GM18520 (cell line): ENCODE measurements around the gene STEAP4.

Source experiments
- ATAC-seq: cut with Tn5 transposase; IDR thresholded peaks from one replicate; pipeline ENCODE4 v1.9.1; 2021; ENCODE audit not compliant: unreplicated experiment

STEAP4 gene

DNA sequence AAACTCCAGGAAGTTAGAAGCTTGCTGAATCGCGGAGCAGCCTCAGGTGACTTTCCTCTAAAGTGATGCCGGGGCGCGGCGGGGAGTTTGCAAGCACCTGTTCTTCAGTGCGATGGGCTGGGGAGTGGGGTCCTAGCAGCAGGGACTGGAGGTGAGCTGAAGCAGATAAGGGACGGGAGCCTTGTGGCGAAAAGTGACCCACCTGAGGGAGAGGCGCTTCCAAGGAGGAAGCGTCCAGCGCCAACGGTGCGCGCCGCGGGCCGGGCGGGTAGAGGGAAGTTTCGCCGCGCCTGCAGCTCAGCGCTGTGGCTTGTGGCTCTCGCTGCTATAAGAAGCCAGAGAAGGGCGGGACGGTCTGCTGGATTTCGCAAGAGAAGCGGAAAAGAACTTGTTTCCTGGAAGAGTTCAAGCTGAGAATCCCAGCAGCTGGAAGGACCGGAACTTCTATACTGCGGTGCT, at the start of gene STEAP4:
Gene STEAP4 (minus strand): TSS at position 305 of the 459 bp plus-strand sequence. CDS start 22,625 bp downstream, outside the sequence.
- no peak for ATAC-seq

DNA sequence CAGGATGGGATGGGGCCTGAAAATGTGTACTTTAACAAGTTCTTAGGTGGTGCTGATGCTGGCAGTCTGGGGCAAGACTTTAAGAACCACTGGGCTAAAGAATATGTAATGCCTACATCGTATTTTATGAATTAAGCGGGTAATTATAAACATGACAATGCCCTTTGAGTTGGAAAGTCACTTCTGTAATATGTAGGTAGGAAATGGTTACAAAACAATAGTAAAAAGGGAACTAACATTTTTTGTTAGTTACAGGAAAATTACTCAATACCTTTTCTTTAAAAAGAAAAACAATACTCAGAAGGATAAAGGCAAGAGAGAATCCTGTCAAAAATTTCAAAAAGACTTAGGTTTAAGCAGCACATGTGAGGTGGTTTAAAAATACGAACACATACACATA, 48.3 kb upstream of the STEAP4 start:
- no peak for ATAC-seq

DNA sequence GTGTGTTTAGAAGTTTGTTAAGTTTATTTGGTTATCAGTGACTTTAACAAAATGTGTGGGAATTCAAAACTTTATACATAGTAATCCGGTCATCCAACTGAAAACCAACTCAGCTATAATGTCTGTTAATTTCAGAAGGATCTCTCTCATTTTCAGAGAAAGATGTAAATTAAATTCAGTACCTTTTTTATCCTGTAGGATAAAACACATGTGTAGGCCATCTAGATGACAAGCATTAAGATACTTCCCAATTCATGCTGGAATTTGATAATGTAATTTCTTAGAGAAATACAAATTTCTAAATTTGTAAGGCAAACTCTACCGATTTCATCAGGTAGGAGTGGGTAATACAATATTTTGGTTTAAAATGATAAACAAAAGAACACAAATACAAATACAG, 43.4 kb upstream of the STEAP4 start:
- ATAC-seq = no peak

DNA sequence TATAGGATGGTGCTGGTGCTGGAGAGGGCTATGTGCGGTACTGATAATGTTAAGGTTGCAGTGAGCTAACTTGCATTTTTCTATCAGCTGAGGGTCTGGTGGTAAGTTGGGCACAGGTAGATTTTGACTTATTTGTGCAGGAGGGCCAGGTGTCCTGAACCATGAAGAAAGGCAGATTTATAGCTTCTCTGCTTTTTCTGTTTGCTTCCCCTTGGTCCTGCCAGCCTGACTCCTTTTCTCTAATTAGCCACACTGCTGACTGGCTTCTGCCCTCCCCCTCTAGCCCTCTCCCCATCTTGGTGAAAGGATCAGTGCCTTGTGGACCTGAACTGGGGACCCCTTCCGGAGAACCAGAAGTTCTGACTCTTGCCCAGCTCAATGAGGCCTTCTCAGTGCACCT, 40.8 kb upstream of the STEAP4 start:
- ATAC-seq = no peak

DNA sequence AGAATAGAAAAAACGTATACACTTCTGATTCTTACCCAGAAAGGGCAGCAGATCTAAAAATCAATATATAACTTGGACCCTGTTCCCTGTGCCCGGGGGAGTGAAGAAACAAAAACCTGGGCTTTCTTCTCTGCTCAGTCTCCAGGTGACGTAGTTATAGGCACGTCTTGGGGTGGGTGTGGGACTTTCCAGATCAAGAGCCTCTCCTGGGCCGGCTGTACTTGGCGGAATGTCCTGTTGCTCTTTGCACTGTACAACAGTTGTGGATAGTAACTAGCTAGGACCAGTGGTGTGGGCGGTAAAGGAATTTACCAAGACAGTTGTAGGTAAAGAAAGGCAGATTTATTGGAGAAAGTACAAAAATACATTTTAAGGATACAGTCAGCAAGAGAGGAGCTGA, 40.4 kb upstream of the STEAP4 start:
- ATAC-seq = no peak

DNA sequence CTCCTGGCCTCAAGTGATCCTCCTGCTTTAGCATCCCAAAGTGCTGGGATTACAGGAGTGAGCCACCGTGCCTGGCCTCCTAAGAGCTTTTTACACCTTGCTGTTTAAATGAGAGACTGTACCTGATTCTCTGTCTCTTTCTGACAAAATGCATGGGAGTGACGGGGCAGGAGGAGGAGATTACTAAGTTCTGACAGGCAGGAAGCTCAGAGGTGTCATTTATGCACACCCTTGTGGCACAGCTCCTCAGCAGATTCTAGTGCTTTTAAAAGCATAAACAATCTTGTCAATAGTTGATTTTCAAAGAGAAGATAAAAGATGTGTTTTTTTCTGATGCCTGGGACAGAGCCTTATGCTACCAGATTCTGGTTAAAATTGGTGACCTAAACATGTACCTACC, 39.7 kb upstream of the STEAP4 start:
- ATAC-seq = peak; percentile 43

DNA sequence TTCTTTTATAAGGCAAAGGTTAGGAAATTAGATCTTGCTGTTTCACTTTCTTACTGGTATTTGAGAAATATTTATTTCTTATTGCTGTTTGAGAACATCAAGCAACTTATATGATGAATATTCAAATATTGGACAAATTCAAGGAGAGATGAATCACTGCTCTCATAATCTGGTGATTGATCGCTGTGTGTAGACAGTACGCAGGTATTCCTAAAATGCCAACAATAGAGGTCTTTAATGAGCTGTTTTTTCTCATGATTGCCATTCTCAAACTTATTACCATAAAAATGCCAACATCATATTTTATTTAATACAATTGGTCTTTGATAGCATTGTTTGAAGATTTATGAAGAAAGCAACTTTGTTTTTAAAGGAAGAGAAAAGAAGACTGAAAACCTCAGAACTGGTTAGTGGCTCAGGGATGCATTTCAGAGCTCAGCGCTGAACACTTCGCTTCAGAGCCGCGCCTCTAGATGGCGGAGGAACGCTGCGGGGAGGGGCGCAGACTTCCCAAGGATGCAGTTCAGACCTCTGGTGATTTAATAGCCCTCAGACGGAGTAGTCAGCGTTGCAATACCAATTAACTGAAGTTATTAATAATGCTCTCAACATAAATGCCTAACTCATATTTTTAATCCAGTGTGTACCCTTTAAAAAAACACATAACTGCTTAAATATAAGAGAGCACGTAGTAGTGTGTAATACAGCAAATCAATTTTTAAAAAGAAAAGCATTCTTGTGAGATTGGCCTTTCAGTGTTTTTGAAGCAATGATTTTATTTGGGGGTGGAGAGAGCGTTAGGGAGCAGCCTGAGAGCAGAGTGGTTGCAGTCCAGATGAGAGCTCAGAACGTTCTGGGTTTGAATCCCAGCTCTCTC, 38.5 kb upstream of the STEAP4 start:
- no peak for ATAC-seq

DNA sequence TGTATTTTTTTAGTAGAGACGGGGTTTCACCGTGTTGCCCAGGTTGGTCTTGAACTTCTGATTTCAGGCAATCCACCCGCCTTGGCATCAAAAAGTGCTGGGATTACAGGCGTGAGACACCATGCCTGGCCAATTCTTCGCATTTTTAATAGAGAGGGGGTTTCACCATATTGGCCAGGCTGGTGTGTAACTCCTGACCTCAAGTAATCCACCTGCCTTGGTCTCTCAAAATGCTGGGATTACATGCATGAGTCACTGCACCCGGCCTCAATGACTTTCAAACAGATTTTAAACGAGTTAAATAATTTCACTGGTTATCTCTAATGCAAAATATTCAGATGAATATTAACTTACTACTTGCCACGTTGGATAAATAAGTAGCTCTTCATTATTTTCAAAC, 37.6 kb upstream of the STEAP4 start:
- no peak for ATAC-seq

DNA sequence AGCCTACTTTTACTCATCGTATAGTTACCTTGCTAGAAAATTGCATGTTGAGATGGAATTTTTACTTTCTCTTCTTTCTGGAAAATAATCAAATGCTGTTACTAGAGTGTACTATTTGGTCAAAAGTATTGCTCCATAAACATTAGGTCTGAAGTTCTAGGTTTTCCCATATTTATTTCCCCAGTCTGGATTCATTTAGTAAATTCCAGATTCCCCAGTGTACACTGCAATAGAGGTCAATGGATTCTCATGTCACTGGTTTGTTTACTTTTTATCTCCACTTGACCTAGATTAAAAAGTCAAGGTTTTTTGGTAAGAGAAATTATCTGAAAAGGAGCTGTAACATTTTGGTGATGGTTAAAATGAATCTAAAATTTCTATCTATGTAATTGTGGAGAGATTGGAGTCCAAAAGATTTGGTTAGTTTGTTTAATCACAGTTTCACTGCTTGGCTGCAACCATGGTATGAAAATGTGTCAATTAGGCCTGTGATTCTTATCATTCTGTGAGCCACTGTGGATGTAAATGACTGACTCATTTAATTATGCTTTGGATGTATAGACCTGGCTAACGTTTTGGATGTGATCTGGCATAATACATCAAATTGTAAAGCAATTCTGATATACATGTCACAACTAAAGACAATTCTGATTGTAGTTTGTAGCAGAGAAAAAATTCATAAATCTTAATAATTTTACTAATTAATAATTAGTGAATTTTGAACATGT, 32.7 kb upstream of the STEAP4 start:
- no peak for ATAC-seq

DNA sequence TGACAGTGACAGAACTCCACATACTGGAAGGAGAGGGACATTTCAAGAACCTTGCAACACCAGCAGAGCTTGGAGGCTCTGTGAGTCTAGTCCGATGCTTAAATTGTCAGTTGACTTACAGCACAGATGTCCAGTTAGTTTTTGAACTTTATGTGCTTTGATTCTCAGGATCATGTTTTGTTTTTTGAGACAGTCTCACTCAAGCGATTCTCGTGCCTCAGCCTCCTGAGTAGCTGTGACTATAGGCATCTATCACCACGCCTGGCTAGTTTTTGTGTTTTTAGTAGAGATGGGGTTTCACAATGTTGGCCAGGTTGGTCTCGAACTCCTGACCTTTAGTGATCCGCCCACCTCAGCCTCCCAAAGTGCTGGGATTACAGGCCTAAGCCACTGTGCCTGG, 31.8 kb upstream of the STEAP4 start:
- ATAC-seq = no peak

DNA sequence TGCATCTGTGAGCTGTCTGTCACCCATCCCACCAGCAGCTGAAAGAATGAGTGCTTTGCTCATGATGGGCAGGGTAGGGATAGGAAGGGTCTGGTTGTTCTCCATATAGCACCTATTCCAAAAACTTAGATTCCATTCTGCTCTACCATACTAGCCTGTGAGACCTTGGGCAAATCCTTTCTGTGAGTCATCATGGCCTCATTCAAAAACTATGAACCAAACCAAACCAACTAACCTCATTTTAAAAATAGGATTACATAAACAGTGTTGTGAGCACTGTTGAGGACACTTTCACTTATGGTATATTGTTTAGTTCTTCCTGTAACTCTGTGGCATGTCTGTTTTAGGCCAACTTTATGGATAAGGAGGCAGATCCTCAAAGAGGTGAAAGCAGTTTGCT, 30.9 kb upstream of the STEAP4 start:
- no peak for ATAC-seq

DNA sequence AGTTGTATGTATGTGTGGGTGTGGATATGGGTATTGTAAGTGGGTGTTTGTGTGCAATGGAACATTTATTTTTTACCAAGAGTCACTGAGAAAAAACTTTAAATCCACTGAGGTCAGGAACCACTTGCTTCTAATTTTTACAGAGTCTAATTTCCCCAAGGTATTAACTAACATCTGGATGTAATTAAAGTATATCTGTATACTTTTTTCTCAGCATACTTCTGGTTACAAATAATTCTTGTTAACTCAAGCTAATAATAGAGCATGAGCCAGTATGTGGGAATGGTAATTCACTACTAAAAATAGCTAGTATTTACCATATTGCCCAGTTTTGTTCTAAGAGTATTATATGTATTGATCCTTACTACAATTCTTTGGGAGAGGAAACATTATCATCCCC, 24.6 kb upstream of the STEAP4 start:
- no peak for ATAC-seq

DNA sequence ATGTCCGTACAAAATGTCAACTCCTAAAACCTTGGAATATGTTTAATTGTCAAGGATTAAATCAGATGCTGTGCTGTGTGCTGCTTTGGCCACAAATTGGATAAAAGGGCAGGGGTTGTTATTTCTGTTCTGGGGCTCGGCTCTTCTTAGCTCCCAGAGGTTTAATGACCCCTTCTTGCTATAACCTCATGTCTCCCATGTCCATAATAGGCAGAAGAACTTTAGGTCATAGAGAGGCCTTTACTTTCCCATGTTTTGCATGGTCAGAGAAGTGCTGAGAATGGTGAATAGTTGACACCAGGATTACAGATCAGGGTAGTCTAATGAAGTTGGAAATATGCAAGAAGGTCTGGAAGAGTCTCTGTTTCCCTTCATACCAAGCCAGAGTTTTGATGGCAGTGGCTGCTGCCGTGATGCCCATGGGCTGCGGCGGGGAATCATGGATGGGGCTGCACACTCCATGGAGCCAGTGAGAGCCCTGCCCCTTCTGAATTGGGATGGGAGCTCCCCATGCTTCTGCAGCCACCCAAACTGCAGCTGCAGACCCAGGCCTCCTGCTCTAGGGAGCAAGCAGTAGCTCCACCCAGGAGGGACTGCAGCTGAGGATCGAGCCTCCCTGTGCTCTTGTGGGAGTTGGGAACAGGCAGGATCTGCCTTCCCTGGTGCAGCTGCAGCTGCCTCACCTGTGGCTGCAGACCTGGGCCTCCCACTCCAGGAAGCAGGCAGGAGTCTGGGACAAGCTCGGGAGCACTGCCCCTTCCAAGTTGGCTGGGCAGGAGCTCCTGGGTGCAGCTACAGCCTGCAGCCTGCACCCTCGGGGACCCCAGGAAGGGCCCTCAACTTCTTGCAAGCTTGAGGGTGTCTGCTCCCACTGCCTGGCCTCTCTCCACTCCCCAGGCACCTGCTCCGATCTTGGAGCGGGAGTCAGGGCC, 23.1 kb upstream of the STEAP4 start:
- no peak for ATAC-seq

DNA sequence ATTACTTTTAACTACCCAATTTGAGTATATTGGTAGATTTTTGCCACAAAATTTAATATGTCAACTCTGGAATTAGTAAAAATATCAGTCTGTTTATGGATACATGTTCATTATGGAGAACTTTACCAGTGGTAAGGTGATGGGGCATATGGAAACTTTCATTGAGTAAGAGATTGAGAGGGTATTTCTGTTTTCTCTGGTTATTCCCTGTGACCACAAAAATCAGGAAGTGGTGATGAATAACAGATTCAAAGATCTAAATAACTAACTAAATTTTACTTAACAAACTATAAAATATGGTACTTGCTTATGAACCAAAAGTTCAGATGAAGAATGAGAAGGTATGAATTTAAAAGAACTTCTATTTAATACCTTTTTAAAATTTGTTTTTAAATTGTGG, 22.1 kb upstream of the STEAP4 start:
- ATAC-seq = no peak

DNA sequence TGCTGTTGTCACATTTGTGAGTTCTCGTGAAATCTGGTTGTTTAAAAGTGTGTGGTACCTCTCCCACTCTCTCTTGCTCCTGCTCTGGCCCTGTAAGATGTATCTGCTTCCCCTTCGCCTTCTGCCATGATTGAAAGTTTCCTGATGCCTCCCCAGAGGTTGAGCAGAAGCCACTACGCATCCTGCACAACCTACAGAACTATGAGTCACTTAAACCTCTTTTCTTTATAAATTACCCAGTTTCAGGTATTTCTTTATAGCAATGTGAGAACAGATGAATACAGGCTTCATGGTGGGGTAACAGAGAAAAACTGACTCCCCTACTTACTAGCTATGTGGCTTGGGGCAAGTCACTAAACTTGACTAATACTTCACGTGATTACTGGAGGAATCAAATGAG, 18.0 kb upstream of the STEAP4 start:
- ATAC-seq = no peak

DNA sequence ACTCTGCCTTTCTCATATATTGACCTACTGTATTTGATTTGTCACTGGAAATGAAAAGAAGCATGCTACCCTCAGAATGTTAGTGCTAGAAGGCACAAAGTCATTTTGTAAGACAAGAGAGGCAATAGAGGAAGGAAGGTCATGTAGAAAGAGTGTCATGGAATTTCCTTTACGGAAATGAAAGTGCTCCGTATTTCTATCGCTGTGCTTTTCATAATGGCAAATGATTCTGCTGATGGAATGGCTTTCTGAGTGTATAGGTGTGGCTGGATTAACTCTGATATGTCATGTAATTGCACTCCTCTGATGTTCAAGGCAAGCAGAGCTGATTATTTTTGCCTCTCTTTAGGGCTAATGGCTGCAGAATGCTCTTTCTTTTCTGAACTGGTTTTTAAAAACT, 15.5 kb upstream of the STEAP4 start:
- no peak for ATAC-seq

DNA sequence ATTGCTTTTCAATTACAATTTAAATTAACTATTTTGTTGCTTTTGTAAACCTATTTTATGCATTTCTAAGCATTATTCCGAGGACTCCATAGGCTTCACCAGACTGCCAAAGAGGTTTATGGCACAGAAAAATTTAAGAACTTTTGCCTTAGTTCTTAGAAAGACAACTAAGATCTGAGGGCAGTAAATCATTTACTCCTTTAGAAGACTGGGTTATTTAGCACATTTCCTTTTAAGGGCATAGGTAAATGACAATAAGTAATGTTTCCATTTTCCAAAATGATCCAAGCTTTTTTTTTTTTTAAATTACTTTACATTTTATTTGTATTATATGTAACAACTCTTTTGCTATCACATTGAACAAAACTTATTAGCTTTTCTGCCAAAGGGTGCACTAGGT, 15.0 kb upstream of the STEAP4 start:
- ATAC-seq = no peak

DNA sequence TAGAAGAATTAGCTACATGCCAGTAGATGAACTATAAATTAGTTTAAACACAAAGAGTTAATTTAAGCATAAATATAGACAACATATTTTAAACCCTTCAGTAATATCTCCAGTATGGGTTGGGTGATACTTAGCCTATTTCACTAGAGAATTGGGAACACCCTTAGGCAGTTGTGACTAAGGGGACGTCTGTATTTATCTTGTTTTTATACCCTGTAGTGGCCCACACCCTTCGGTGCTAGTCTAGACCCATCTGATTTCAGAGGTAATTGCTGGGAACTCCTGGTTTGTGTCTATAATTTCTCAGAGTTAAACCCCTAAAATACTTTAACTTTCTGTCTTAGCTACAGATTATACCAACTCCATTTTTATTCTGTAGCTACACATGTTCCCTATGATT, 11.5 kb upstream of the STEAP4 start:
- no peak for ATAC-seq

DNA sequence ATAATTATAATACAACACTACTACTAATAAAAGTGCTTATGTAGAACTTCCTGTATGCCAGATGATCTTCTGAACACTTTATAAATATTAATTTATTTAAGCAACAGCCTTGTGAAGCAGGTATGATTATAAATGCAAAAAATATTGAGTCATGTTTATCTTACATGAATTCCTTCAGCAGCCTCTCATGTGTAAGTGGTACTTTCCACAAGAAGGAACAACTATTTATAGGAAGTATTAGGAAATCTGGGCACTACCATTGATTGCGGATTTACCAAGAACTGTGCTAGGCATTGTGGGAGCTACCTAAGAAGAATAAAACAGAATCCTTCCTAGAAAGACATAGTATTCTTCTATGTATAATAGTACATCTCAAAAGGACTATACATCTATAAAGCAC, 10.7 kb upstream of the STEAP4 start:
- no peak for ATAC-seq

DNA sequence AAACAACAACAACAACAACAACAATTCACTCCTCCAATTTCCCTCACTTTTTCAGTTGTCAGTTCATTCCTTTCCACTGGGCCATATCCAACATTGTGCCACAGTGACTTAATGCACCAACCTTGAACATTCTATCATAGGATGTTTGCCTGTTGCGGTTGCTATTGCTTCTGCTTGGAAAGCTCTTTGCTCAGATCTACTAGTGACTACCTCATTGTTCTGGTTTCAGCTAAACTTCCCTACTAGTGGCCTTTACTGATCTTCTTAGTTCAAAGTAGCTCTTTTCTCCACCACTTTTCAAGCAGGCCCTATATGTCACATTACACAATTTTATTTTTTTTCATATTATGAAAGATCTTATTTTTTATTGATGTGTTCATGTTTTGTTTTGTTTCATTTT, 9.8 kb upstream of the STEAP4 start:
- ATAC-seq = no peak

DNA sequence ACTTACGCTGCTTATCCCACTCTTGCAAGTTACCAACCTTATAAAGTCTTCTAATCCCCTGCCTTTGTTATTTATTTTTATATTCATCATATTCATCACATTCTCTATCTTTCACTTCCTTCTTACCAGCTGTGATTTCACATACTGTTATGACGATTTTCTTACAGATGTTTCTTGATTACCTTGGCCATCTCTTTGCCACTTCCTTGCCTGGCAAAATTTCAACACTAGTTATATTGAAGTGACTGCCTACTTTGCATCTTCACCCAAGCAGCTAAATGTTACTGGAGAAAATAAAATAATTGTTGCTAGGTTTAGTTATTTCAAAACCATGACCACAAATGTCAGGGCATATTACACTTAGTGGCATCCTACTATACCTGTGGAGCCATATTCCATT, 8.8 kb upstream of the STEAP4 start:
- ATAC-seq = no peak
